Skin epidermis (tissue), 12 donors: ENCODE measurements around the gene SPATA13.
A peak's percentile ranks its signal among the peaks of the same experiment; 100 is the strongest.

Experiments
- H3K27ac ChIP-seq, 21 experiments: fragments of 200-600 bp; sonication (generic) in 11 of 21; one replicate each; pipeline ENCODE4 v1.5.0; 2020; ENCODE audit warnings: mild to moderate bottlenecking in 3 of 21, inconsistent platforms in 2 of 21, moderate library complexity in 2 of 21
- H3K4me3 ChIP-seq, 7 experiments: fragments of 200-600 bp; sonication (generic) in 2 of 7; one replicate each; pipeline ENCODE4 v1.5.0; 2020; ENCODE audit warnings: inconsistent platforms in 2 of 7, mild to moderate bottlenecking in 2 of 7, moderate library complexity in 1 of 7

Gene SPATA13

GRCh38 chr13:24232474-24232873 lies 72.0 kb downstream of the SPATA13 start:
- no peak overlapping the region for H3K4me3 ChIP-seq
- no peak overlapping the region for H3K27ac ChIP-seq

GRCh38 chr13:24233351-24233901 lies 72.9 kb downstream of the SPATA13 start:
- H3K4me3 ChIP-seq, result no peak overlapping the region
- peak overlapping the region in 3 of 21 experiments; percentile 2 to 24 (median 3) for H3K27ac ChIP-seq

GRCh38 chr13:24234200-24234915 lies 73.8 kb downstream of the SPATA13 start:
- Histone ChIP-seq H3K27ac (peak overlapping the region in 1 of 21 experiments; percentile 2), H3K4me3 (no peak overlapping the region)

GRCh38 chr13:24237356-24237755 lies 76.8 kb downstream of the SPATA13 start:
- Histone ChIP-seq H3K27ac (no peak overlapping the region), H3K4me3 (no peak overlapping the region)

GRCh38 chr13:24241336-24241735 lies 80.8 kb downstream of the SPATA13 start:
- Histone ChIP-seq H3K4me3 (no peak overlapping the region), H3K27ac (no peak overlapping the region)

GRCh38 chr13:24242100-24242499 lies 81.6 kb downstream of the SPATA13 start:
- Histone ChIP-seq H3K4me3 (no peak overlapping the region), H3K27ac (no peak overlapping the region)

GRCh38 chr13:24243302-24243701 lies 82.8 kb downstream of the SPATA13 start:
- H3K27ac ChIP-seq, result no peak overlapping the region
- H3K4me3 ChIP-seq, result no peak overlapping the region

GRCh38 chr13:24244802-24245201 lies 84.3 kb downstream of the SPATA13 start:
- no peak overlapping the region for H3K27ac ChIP-seq
- H3K4me3 ChIP-seq, result no peak overlapping the region

- Histone ChIP-seq H3K27ac (no peak overlapping the region), H3K4me3 (no peak overlapping the region)
Observed at GRCh38 chr13:24247016-24247415, 86.5 kb downstream of the SPATA13 start.

GRCh38 chr13:24249624-24250023 lies 89.1 kb downstream of the SPATA13 start:
- Histone ChIP-seq H3K27ac (peak overlapping the region in 2 of 21 experiments; percentile 79 to 81), H3K4me3 (no peak overlapping the region)

- H3K4me3 ChIP-seq, result no peak overlapping the region
- H3K27ac ChIP-seq, result peak overlapping the region in 8 of 21 experiments; percentile 33 to 82 (median 72)
Observed at GRCh38 chr13:24250376-24251057, 90.0 kb downstream of the SPATA13 start.

- Histone ChIP-seq H3K4me3 (peak overlapping the region; percentile 10 to 41 (median 30)), H3K27ac (peak overlapping the region in 11 of 21 experiments; percentile 22 to 82 (median 64))
Observed at GRCh38 chr13:24251525-24251924, 91.0 kb downstream of the SPATA13 start.

- Histone ChIP-seq H3K4me3 (peak overlapping the region; percentile 10 to 41 (median 30)), H3K27ac (peak overlapping the region in 11 of 21 experiments; percentile 22 to 82 (median 63))
Observed at GRCh38 chr13:24252136-24252535, 91.6 kb downstream of the SPATA13 start.

- Histone ChIP-seq H3K4me3 (peak overlapping the region in 2 of 7 experiments; percentile 4 to 41), H3K27ac (peak overlapping the region in 17 of 21 experiments; percentile 3 to 82 (median 47))
Observed at GRCh38 chr13:24253520-24254145, 93.1 kb downstream of the SPATA13 start.

GRCh38 chr13:24254146-24254841 lies 93.8 kb downstream of the SPATA13 start:
- H3K4me3 ChIP-seq, result peak overlapping the region in 1 of 7 experiments; percentile 41
- H3K27ac ChIP-seq, result peak overlapping the region in 16 of 21 experiments; percentile 1 to 82 (median 48)

GRCh38 chr13:24257497-24257896 lies 97.0 kb downstream of the SPATA13 start:
- no peak overlapping the region for H3K27ac ChIP-seq
- H3K4me3 ChIP-seq, result no peak overlapping the region

- peak overlapping the region in 1 of 21 experiments; percentile 17 for H3K27ac ChIP-seq
- H3K4me3 ChIP-seq, result no peak overlapping the region
Observed at GRCh38 chr13:24261566-24261965, 101.0 kb downstream of the SPATA13 start.

- H3K27ac ChIP-seq, result peak overlapping the region in 6 of 21 experiments; percentile 4 to 76 (median 43)
- no peak overlapping the region for H3K4me3 ChIP-seq
Observed at GRCh38 chr13:24263632-24264031, 103.1 kb downstream of the SPATA13 start.

GRCh38 chr13:24264976-24265375 lies 104.5 kb downstream of the SPATA13 start:
- Histone ChIP-seq H3K4me3 (no peak overlapping the region), H3K27ac (peak overlapping the region in 10 of 21 experiments; percentile 16 to 76 (median 60))
